Muscle layer of duodenum (tissue), 2 donors: ENCODE data around the gene LALBA.

Experiments
- H3K27ac ChIP-seq: one replicate; pipeline ENCODE4 v1.7.0; 2013; ENCODE audit warnings: mild to moderate bottlenecking, low read length
- H3K27me3 ChIP-seq: one replicate; pipeline ENCODE4 v1.7.0; 2013; ENCODE audit warnings: low read depth, mild to moderate bottlenecking, control low read depth, low read length
- H3K36me3 ChIP-seq, 2 donors: one replicate each; pipeline ENCODE4 v1.7.0; 2013; ENCODE audit warnings: low read length in 2 of 2, control low read depth in 1 of 2, mild to moderate bottlenecking in 1 of 2; ENCODE audit not compliant: insufficient read depth in 2 of 2, control insufficient read depth in 1 of 2
- H3K4me1 ChIP-seq, 2 donors: one replicate each; pipeline ENCODE4 v1.7.0; 2013; ENCODE audit warnings: low read length in 2 of 2, mild to moderate bottlenecking in 2 of 2, control low read depth in 1 of 2, moderate library complexity in 1 of 2; ENCODE audit not compliant: insufficient read depth in 2 of 2, control insufficient read depth in 1 of 2
- H3K4me3 ChIP-seq, 2 donors: one replicate each; pipeline ENCODE4 v1.7.0; 2013; ENCODE audit warnings: low read length in 2 of 2, low read depth in 1 of 2, mild to moderate bottlenecking in 1 of 2
- H3K9me3 ChIP-seq, 2 donors: one replicate each; pipeline ENCODE4 v1.7.0; 2013; ENCODE audit warnings: low read length in 2 of 2, control low read depth in 1 of 2, mild to moderate bottlenecking in 1 of 2; ENCODE audit not compliant: control insufficient read depth in 1 of 2
- donor health status: healthy.

LALBA gene

GRCh38 chr12:48569946-48570345 is at the start of gene LALBA:
LALBA (minus strand) TSS chr12:48570046; CDS start chr12:48570020, 26 bp downstream.
- Histone ChIP-seq H3K9me3 (no peaks in the 10 kb centered on the region), H3K27me3 (no peaks in the 10 kb centered on the region), H3K4me1 (no peaks in the 10 kb centered on the region), H3K27ac (no peak within 1 kb of the TSS), H3K4me3 (no peak within 1 kb of the TSS), H3K36me3 (no peaks in the 10 kb centered on the region)

- Histone ChIP-seq H3K9me3 (peaks cover 0 to 8% of the 10 kb centered on the region in 2 donors), H3K36me3 (no peaks in the 10 kb centered on the region), H3K4me3 (no peak overlapping the region), H3K27me3 (no peaks in the 10 kb centered on the region), H3K27ac (no peak overlapping the region), H3K4me1 (no peaks in the 10 kb centered on the region)
Observed at GRCh38 chr12:48618541-48618940, 48.7 kb upstream of the LALBA start.

- H3K4me1 ChIP-seq = no peaks in the 10 kb centered on the region
- H3K4me3 ChIP-seq = no peak overlapping the region
- no peaks in the 10 kb centered on the region for H3K36me3 ChIP-seq
- no peak overlapping the region for H3K27ac ChIP-seq
- H3K27me3 ChIP-seq = no peaks in the 10 kb centered on the region
- peaks cover 0 to 14% of the 10 kb centered on the region in 2 donors for H3K9me3 ChIP-seq
Observed at GRCh38 chr12:48615681-48616080, 45.8 kb upstream of the LALBA start.

- no peak overlapping the region for H3K27ac ChIP-seq
- H3K4me1 ChIP-seq = no peaks in the 10 kb centered on the region
- peaks cover 0 to 27% of the 10 kb centered on the region in 2 donors for H3K9me3 ChIP-seq
- no peaks in the 10 kb centered on the region for H3K36me3 ChIP-seq
- H3K4me3 ChIP-seq = no peak overlapping the region
- no peaks in the 10 kb centered on the region for H3K27me3 ChIP-seq
Observed at GRCh38 chr12:48613321-48613720, 43.5 kb upstream of the LALBA start.

GRCh38 chr12:48602192-48602989 is 32.5 kb upstream of the LALBA start:
- H3K27ac ChIP-seq = no peak overlapping the region
- H3K4me1 ChIP-seq = no peaks in the 10 kb centered on the region
- no peaks in the 10 kb centered on the region for H3K27me3 ChIP-seq
- peaks cover 10 to 18% of the 10 kb centered on the region in 2 donors for H3K9me3 ChIP-seq
- no peak overlapping the region for H3K4me3 ChIP-seq
- H3K36me3 ChIP-seq = no peaks in the 10 kb centered on the region

- H3K4me3 ChIP-seq = no peak overlapping the region
- H3K27ac ChIP-seq = no peak overlapping the region
- H3K27me3 ChIP-seq = no peaks in the 10 kb centered on the region
- H3K36me3 ChIP-seq = no peaks in the 10 kb centered on the region
- no peaks in the 10 kb centered on the region for H3K4me1 ChIP-seq
- H3K9me3 ChIP-seq = peaks cover 8 to 10% of the 10 kb centered on the region in 2 donors
Observed at GRCh38 chr12:48601013-48601756, 31.3 kb upstream of the LALBA start.

GRCh38 chr12:48600552-48600951 is 30.7 kb upstream of the LALBA start:
- peaks cover 3 to 10% of the 10 kb centered on the region in 2 donors for H3K9me3 ChIP-seq
- no peaks in the 10 kb centered on the region for H3K36me3 ChIP-seq
- no peak overlapping the region for H3K4me3 ChIP-seq
- no peak overlapping the region for H3K27ac ChIP-seq
- no peaks in the 10 kb centered on the region for H3K4me1 ChIP-seq
- no peaks in the 10 kb centered on the region for H3K27me3 ChIP-seq

GRCh38 chr12:48592591-48593086 is 22.8 kb upstream of the LALBA start:
- Histone ChIP-seq H3K4me3 (no peak overlapping the region), H3K27me3 (no peaks in the 10 kb centered on the region)

GRCh38 chr12:48586361-48586760 is 16.5 kb upstream of the LALBA start:
- Histone ChIP-seq H3K4me3 (no peak overlapping the region), H3K4me1 (no peaks in the 10 kb centered on the region), H3K9me3 (no peaks in the 10 kb centered on the region), H3K27ac (no peak overlapping the region), H3K36me3 (no peaks in the 10 kb centered on the region), H3K27me3 (no peaks in the 10 kb centered on the region)

More at GRCh38 chr12:48592591-48593086, 22.8 kb upstream of the LALBA start:
- Histone ChIP-seq H3K4me1 (no peaks in the 10 kb centered on the region), H3K36me3 (no peaks in the 10 kb centered on the region), H3K27ac (no peak overlapping the region), H3K9me3 (peaks cover 0 to 3% of the 10 kb centered on the region in 2 donors)

- H3K27ac ChIP-seq = no peak overlapping the region
- no peaks in the 10 kb centered on the region for H3K36me3 ChIP-seq
- H3K4me3 ChIP-seq = no peak overlapping the region
- H3K9me3 ChIP-seq = no peaks in the 10 kb centered on the region
- no peaks in the 10 kb centered on the region for H3K27me3 ChIP-seq
- no peaks in the 10 kb centered on the region for H3K4me1 ChIP-seq
Observed at GRCh38 chr12:48583728-48584127, 13.9 kb upstream of the LALBA start.

- Histone ChIP-seq H3K27me3 (no peaks in the 10 kb centered on the region), H3K27ac (no peak overlapping the region), H3K36me3 (no peaks in the 10 kb centered on the region), H3K9me3 (no peaks in the 10 kb centered on the region), H3K4me3 (no peak overlapping the region), H3K4me1 (no peaks in the 10 kb centered on the region)
Observed at GRCh38 chr12:48580831-48581230, 11.0 kb upstream of the LALBA start.
